A673 (cell line): ENCODE results near the gene SH3RF3. TPM values are rescaled to one million over a fixed set of nuclear protein-coding genes. Genes with fewer than 3 reads are reported as not detected.

Source experiments
- BruUV-seq: library from RNA; stranded (reverse); fragments of 400-500 nt; replicated peaks from 2 replicates; lab custom pipeline; 2021; lab: Mats Ljungman, UMichigan
- CTCF ChIA-PET: fragments of 300-600 bp; sonication (Branson Sonifier 250); formaldehyde crosslinking; loops from one replicate; lab custom pipeline; 2022; ENCODE audit warnings: antibody characterized with exemption; lab: Charles Lee
- POLR2A ChIA-PET: fragments of 300-600 bp; sonication (Branson Sonifier 250); formaldehyde crosslinking; loops from one replicate; lab custom pipeline; 2022; ENCODE audit warnings: antibody characterized with exemption; ENCODE audit not compliant: low non-redundant PET; lab: Charles Lee
- DNase-seq: peaks from one replicate; pipeline ENCODE4 v3.0.0-alpha.2; 2015; ENCODE audit warnings: low spot score
- H3K27ac ChIP-seq: fragments of 200-600 bp; sonication (generic); 2 replicates; pipeline ENCODE4 v1.5.1; 2016; ENCODE audit warnings: mixed run types, low read depth, mild to moderate bottlenecking, mixed read lengths, antibody characterized with exemption, low read length; ENCODE audit not compliant: poor library complexity, severe bottlenecking
- H3K27me3 ChIP-seq: fragments of 200-600 bp; sonication (generic); replicated peaks from 2 replicates; pipeline ENCODE4 v1.6.1; 2017; ENCODE audit warnings: mixed run types, low read depth, mild to moderate bottlenecking, mixed read lengths, antibody characterized with exemption, low read length; ENCODE audit not compliant: insufficient read depth, poor library complexity
- H3K36me3 ChIP-seq: fragments of 200-600 bp; sonication (generic); 2 replicates; pipeline ENCODE4 v1.6.1; 2016; ENCODE audit warnings: mixed run types, mild to moderate bottlenecking, mixed read lengths, antibody characterized with exemption, low read length; ENCODE audit not compliant: insufficient read depth, poor library complexity, severe bottlenecking
- H3K4me1 ChIP-seq: fragments of 200-600 bp; sonication (generic); 2 replicates; pipeline ENCODE4 v1.6.1; 2017; ENCODE audit warnings: mixed run types, mild to moderate bottlenecking, mixed read lengths, antibody characterized with exemption, low read length; ENCODE audit not compliant: insufficient read depth, poor library complexity, severe bottlenecking
- H3K4me3 ChIP-seq: fragments of 200-600 bp; sonication (generic); 2 replicates; pipeline ENCODE4 v1.5.1; 2016; ENCODE audit warnings: low read depth, mixed run types, mild to moderate bottlenecking, mixed read lengths, low read length; ENCODE audit not compliant: poor library complexity, severe bottlenecking
- H3K9me3 ChIP-seq: fragments of 200-600 bp; sonication (generic); 2 replicates; pipeline ENCODE4 v1.6.1; 2016; ENCODE audit warnings: mixed run types, low read depth, mild to moderate bottlenecking, mixed read lengths, antibody characterized with exemption, low read length; ENCODE audit not compliant: poor library complexity, severe bottlenecking
- CTCF ChIP-seq: fragments of 300-800, 200-600 bp; sonication (generic); conservative IDR thresholded peaks from 2 replicates; pipeline ENCODE4 v1.5.1; 2017; ENCODE audit warnings: low read depth, mild to moderate bottlenecking, antibody characterized with exemption, low read length, moderate library complexity, mixed read lengths
- EZH2 ChIP-seq: fragments of 200-600 bp; sonication (generic); IDR thresholded peaks from 2 replicates; pipeline ENCODE4 v1.6.1; 2017; ENCODE audit warnings: borderline replicate concordance, low read depth, mild to moderate bottlenecking, mixed read lengths, antibody characterized with exemption, low read length; ENCODE audit not compliant: poor library complexity, severe bottlenecking
- intact Hi-C: fragments of 100-400 bp; cut with micrococcal nuclease; formaldehyde crosslinking; loops from one replicate; pipeline ENCODE4 v1.10.0; 2022; ENCODE audit not compliant: unreplicated experiment
- total RNA-seq: library from RNA; stranded (reverse); gene quantifications from 2 replicates; pipeline ENCODE4 v1.2.3, GENCODE V29; 2021

SH3RF3 gene
- total RNA-seq, 1 experiment from 2014 or later, result 0.15 TPM

- CTCF ChIA-PET, result no interaction called here
- POLR2A ChIA-PET, result no interaction called here
- Histone ChIP-seq H3K4me1 (no peaks in the 10 kb centered on the region), H3K4me3 (no peak overlapping the region), H3K27ac (no peak overlapping the region), H3K27me3 (peaks cover 9% of the 10 kb centered on the region), H3K36me3 (no peaks in the 10 kb centered on the region), H3K9me3 (no peaks in the 10 kb centered on the region)
- BruUV-seq, result no TSS peak
- intact Hi-C loops, result no loop called here
- DNase-seq, result no peak
- no peak for TF ChIP-seq EZH2
- no peak for TF ChIP-seq CTCF
Measured at GRCh38 chr2:109102588-109103233, 26.3 kb upstream of the SH3RF3 start.

- H3K4me1 ChIP-seq, result no peaks in the 10 kb centered on the region
- TF ChIP-seq EZH2 (no peak), CTCF (no peak)
- H3K36me3 ChIP-seq, result no peaks in the 10 kb centered on the region
- no peaks in the 10 kb centered on the region for H3K9me3 ChIP-seq
- no peak overlapping the region for H3K4me3 ChIP-seq
- DNase-seq, result no peak
- no TSS peak for BruUV-seq
- H3K27ac ChIP-seq, result no peak overlapping the region
- peaks cover 4% of the 10 kb centered on the region for H3K27me3 ChIP-seq
- CTCF ChIA-PET, result no interaction called here
- POLR2A ChIA-PET, result no interaction called here
- intact Hi-C loops, result no loop called here
Measured at GRCh38 chr2:109105113-109105512, 23.9 kb upstream of the SH3RF3 start.

GRCh38 chr2:109108740-109109139 lies 20.3 kb upstream of the SH3RF3 start:
- H3K36me3 ChIP-seq, result no peaks in the 10 kb centered on the region
- no peaks in the 10 kb centered on the region for H3K27me3 ChIP-seq
- H3K27ac ChIP-seq, result no peak overlapping the region
- TF ChIP-seq CTCF, result no peak
- no peak for TF ChIP-seq EZH2
- no peak for DNase-seq
- no peak overlapping the region for H3K4me3 ChIP-seq
- H3K4me1 ChIP-seq, result no peaks in the 10 kb centered on the region
- ChIA-PET CTCF (no interaction called here), POLR2A (no interaction called here)
- no peaks in the 10 kb centered on the region for H3K9me3 ChIP-seq
- intact Hi-C loops, result no loop called here
- BruUV-seq, result no TSS peak
